Measurements from ENCODE around the gene ZNF605. TPM values are rescaled to one million over a fixed set of nuclear protein-coding genes. Genes with fewer than 3 reads are reported as not detected.
A peak's percentile ranks its signal among the peaks of the same experiment; 100 is the strongest.
"Not testable (repeated sequence)": the region's sequence is repeated elsewhere in the genome, so short reads cannot be mapped to it uniquely, and the experiment has no call there.

ZNF605 gene
- total RNA-seq, result 6.3 TPM

DNA sequence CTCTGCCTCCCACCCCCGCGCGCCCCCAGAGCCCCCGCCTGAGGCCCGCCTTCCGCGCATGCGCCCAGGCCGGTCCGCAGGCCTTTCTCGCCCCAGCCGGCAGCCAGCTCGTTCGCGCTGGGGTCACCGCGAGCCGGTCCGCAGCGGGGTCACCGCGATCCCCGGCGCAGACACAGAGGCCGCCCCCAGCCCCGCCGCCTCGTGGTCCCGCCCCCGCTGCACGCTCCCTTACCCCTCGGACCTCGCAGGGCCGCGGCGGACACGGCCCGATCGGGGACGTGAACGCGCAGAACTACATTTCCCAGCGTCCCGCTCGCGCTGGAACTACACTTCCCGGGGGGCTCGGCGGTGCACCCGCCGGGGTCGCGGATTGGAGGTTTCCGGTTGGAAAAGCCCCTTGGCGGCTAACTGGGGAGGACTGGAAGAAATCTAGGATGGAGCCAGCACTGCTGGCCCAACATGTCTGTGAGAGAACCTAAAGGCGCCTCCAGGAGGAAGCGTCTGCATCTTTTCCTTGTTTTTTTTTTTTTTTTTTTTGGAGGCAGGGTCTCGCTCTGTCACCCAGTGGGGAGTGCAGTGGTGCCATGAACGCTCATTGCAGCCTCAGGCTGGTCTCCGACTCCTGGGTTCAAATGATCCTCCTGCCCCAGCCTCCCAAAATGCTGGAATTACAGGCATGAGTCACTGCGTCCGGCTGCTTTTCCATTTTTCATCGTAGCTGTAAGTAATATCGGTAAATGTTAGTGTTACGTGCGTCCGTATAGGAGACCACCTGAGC is at the start of gene ZNF605:
TSS of gene ZNF605 (minus strand) at position 296 of the 778 bp plus-strand sequence. CDS start 10,671 bp downstream, outside the sequence.
- Histone ChIP-seq H3K9ac (ENCODE audit: low read depth in 1 of 3, low read length in 3 of 3) (peak within 1 kb of the TSS; percentile 83 to 90 (median 84)), H3K9me3 (ENCODE audit: control insufficient read depth in 3 of 3, low read length in 3 of 3) (peaks cover 3 to 17% (median 12%) of the 10 kb centered on the region in 3 donors), H3K36me3 (ENCODE audit: control insufficient read depth in 3 of 3, insufficient read depth in 3 of 3, low read length in 3 of 3) (peaks cover 0 to 12% (median 2%) of the 10 kb centered on the region in 3 donors), H3K27ac (ENCODE audit: low read depth, low read length) (peak within 1 kb of the TSS; percentile 80), H3K27me3 (ENCODE audit: control insufficient read depth in 3 of 3, insufficient read depth in 3 of 3, low read length in 3 of 3) (no peaks in the 10 kb centered on the region), H3K4me3 (ENCODE audit: low read length in 3 of 3) (peak within 1 kb of the TSS; percentile 84 to 96 (median 91)), H3K4me1 (ENCODE audit: control insufficient read depth in 3 of 3, insufficient read depth in 3 of 3, low read length in 3 of 3) (peaks cover 11 to 13% (median 12%) of the 10 kb centered on the region in 3 donors)

DNA sequence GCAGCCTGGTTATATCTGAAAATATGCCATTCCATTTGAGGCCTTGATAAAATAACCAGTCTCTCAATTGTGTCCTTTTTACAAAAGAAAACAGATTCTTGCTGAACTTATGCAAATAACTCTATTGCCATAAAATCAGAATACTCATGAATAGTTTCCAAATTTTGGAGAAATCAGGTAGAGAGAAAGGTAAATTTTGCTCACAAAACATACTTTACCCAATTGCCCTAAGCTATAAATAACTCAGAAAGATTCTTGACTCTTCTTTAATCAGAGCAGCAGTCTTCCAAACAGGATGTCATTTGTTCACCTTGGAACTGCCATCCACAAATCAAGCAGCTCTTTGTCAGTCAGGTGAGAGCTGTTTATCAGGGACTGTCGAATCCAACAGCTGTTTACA is 42.6 kb upstream of the ZNF605 start:
- H3K36me3 ChIP-seq (ENCODE audit: control insufficient read depth in 3 of 3, insufficient read depth in 3 of 3, low read length in 3 of 3), result peaks cover 13 to 24% (median 21%) of the 10 kb centered on the region in 3 donors
- no peak overlapping the region for H3K9ac ChIP-seq (ENCODE audit: low read depth in 1 of 3, low read length in 3 of 3)
- no peak overlapping the region for H3K27ac ChIP-seq (ENCODE audit: low read depth, low read length)
- H3K4me1 ChIP-seq (ENCODE audit: control insufficient read depth in 3 of 3, insufficient read depth in 3 of 3, low read length in 3 of 3), result no peaks in the 10 kb centered on the region
- peak overlapping the region in 1 of 3 donors; percentile 51 for H3K4me3 ChIP-seq (ENCODE audit: low read length in 3 of 3)
- H3K9me3 ChIP-seq (ENCODE audit: control insufficient read depth in 3 of 3, low read length in 3 of 3), result peaks cover 24 to 52% (median 36%) of the 10 kb centered on the region in 3 donors
- no peaks in the 10 kb centered on the region for H3K27me3 ChIP-seq (ENCODE audit: control insufficient read depth in 3 of 3, insufficient read depth in 3 of 3, low read length in 3 of 3)

DNA sequence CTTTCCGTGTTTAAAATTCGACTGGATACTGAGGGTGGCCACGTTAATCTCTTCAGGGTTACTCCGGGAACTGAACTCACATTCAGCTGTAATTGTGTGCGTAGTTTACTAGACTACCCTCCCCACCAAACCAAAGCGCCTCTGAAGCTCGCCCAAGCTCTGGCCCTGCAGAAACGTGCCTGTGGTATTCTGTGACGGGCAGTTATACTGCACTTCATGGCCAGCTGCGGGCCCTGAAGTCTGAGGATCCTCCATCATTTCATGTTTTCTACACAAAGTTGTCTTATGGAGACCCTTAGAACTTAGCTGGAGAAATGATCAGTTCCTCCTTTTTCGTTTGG is 30.7 kb upstream of the ZNF605 start:
- H3K9me3 ChIP-seq (ENCODE audit: control insufficient read depth in 3 of 3, low read length in 3 of 3), result peaks cover 5 to 21% (median 7%) of the 10 kb centered on the region in 3 donors
- no peaks in the 10 kb centered on the region for H3K27me3 ChIP-seq (ENCODE audit: control insufficient read depth in 3 of 3, insufficient read depth in 3 of 3, low read length in 3 of 3)
- peak overlapping the region; percentile 84 for H3K27ac ChIP-seq (ENCODE audit: low read depth, low read length)
- H3K36me3 ChIP-seq (ENCODE audit: control insufficient read depth in 3 of 3, insufficient read depth in 3 of 3, low read length in 3 of 3), result peaks cover 5 to 7% (median 6%) of the 10 kb centered on the region in 3 donors
- peaks cover 8 to 18% (median 9%) of the 10 kb centered on the region in 3 donors for H3K4me1 ChIP-seq (ENCODE audit: control insufficient read depth in 3 of 3, insufficient read depth in 3 of 3, low read length in 3 of 3)
- H3K9ac ChIP-seq (ENCODE audit: low read depth in 1 of 3, low read length in 3 of 3), result peak overlapping the region; percentile 90 to 95 (median 95)
- peak overlapping the region; percentile 95 to 98 (median 96) for H3K4me3 ChIP-seq (ENCODE audit: low read length in 3 of 3)

DNA sequence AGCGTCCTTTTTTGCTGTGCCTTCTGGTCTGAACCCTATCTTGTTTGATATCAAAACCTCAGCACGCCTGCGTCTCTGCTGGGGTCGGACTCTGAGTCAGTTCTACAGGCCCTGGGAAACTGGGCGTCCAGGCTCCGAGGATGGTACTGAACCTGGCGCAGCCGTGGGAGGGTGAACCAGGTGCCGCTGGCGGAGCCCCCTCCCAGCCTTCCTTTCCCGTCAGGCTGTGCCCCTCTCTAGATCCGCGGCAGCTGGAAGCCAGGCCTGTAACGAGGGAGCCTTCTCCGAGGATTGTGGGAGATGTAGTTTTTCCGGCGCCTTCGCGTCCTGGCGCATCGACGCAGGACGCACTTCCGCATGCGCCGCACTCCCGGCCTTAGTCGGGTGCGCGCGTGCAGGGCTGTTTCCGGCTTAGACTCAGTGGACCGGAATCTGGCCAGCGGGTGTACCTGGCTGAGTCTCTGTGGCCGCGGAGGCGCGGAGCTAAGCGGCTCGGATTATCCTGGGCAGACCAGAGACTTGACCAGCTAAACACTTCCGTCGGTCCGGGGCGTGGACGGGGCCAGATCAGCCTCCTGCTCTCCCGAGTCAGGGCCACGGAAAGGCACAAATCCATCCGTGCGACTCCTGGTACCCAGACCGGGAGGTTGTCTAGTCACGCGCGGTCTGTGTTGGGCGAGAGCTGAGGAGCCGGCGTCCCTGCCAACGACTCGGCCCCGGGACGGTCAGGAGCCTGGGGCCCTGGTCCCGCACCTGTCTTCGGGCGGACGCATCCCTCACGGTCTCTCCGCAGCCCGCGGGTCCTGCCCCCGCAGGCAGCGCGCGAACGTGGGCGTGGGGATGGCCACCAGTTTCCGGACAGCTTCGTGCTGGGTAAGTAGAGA is 30.1 kb upstream of the ZNF605 start, which contains the start of gene ZNF26:
TSS of gene ZNF26 (plus strand) at position 367 of the 884 bp plus-strand sequence. CDS start at position 841, 474 bp downstream.
- H3K4me1 ChIP-seq (ENCODE audit: control insufficient read depth in 3 of 3, insufficient read depth in 3 of 3, low read length in 3 of 3), result peaks cover 8 to 18% (median 9%) of the 10 kb centered on the region in 3 donors
- H3K4me3 ChIP-seq (ENCODE audit: low read length in 3 of 3), result peak within 1 kb of the TSS; percentile 95 to 98 (median 96)
- peak within 1 kb of the TSS; percentile 90 to 95 (median 95) for H3K9ac ChIP-seq (ENCODE audit: low read depth in 1 of 3, low read length in 3 of 3)
- peaks cover 6 to 21% (median 7%) of the 10 kb centered on the region in 3 donors for H3K9me3 ChIP-seq (ENCODE audit: control insufficient read depth in 3 of 3, low read length in 3 of 3)
- H3K27me3 ChIP-seq (ENCODE audit: control insufficient read depth in 3 of 3, insufficient read depth in 3 of 3, low read length in 3 of 3), result no peaks in the 10 kb centered on the region
- peaks cover 5 to 7% (median 6%) of the 10 kb centered on the region in 3 donors for H3K36me3 ChIP-seq (ENCODE audit: control insufficient read depth in 3 of 3, insufficient read depth in 3 of 3, low read length in 3 of 3)
- peak within 1 kb of the TSS; percentile 84 for H3K27ac ChIP-seq (ENCODE audit: low read depth, low read length)

DNA sequence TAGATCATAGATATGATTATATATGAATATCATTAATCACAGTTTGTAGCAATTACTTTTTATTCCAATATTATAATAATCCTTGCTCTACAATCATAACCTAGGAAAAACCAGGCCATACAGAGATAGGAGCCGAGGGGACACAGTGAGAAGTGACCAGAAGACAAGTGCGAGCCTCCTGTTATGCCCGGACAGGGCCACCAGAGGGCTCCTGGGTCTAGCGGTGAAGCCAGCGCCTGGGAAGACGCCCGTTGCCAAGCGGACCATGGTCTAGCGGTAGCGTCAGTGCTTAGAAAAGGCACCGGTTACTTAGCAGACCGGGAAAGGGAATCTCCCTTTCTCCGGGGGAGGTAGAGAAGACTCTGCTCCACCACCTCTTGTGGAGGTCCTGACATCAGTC is 20.8 kb upstream of the ZNF605 start:
- not testable (repeated sequence) for H3K9ac ChIP-seq (ENCODE audit: low read depth in 1 of 3, low read length in 3 of 3); H3K4me1 ChIP-seq (ENCODE audit: control insufficient read depth in 3 of 3, insufficient read depth in 3 of 3, low read length in 3 of 3); H3K27me3 ChIP-seq (ENCODE audit: control insufficient read depth in 3 of 3, insufficient read depth in 3 of 3, low read length in 3 of 3); H3K36me3 ChIP-seq (ENCODE audit: control insufficient read depth in 3 of 3, insufficient read depth in 3 of 3, low read length in 3 of 3); H3K9me3 ChIP-seq (ENCODE audit: control insufficient read depth in 3 of 3, low read length in 3 of 3); H3K4me3 ChIP-seq (ENCODE audit: low read length in 3 of 3); H3K27ac ChIP-seq (ENCODE audit: low read depth, low read length)

DNA sequence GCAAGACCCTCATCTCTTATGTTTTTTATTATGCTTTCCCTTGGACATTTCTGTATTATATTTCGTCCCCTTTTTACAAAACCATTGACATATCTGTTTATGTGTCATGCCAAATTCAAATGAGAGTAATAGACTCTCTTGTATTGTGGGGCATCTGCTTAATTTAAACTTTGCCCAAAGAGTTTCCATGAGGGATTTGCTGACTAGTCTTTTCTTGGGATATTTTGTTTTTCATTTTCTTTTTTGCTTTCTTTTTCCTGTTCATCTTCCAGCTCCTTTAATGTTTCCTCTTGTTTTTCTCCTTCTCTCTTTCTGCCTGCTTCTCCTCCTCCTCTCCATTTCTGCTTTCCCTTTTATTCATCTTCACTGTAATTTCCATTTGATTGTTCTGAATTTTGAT is 16.3 kb upstream of the ZNF605 start:
- H3K9me3 ChIP-seq (ENCODE audit: control insufficient read depth in 3 of 3, low read length in 3 of 3), result peaks cover 0 to 7% (median 2%) of the 10 kb centered on the region in 3 donors
- H3K4me3 ChIP-seq (ENCODE audit: low read length in 3 of 3), result no peak overlapping the region
- H3K4me1 ChIP-seq (ENCODE audit: control insufficient read depth in 3 of 3, insufficient read depth in 3 of 3, low read length in 3 of 3), result no peaks in the 10 kb centered on the region
- no peak overlapping the region for H3K27ac ChIP-seq (ENCODE audit: low read depth, low read length)
- no peaks in the 10 kb centered on the region for H3K36me3 ChIP-seq (ENCODE audit: control insufficient read depth in 3 of 3, insufficient read depth in 3 of 3, low read length in 3 of 3)
- no peak overlapping the region for H3K9ac ChIP-seq (ENCODE audit: low read depth in 1 of 3, low read length in 3 of 3)
- H3K27me3 ChIP-seq (ENCODE audit: control insufficient read depth in 3 of 3, insufficient read depth in 3 of 3, low read length in 3 of 3), result no peaks in the 10 kb centered on the region

DNA sequence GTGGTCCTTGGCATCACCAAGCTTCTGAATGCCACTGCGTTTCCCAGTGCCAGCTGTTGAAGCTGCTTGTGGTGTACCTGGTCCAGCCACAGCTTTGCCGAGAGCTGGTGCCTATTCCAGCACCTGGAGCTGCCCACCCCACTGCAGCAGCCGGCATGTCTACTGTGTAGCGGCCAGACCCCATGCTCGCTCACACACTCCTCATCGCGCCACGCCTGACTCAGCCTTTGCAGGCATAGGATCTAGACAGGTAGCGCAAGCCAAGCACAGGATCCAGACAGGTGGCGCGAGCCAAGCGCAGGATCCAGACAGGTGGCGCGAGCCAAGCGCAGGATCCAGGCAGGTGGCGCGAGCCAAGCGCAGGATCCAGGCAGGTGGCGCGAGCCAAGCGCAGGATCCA is 11.6 kb upstream of the ZNF605 start:
- H3K27me3 ChIP-seq (ENCODE audit: control insufficient read depth in 3 of 3, insufficient read depth in 3 of 3, low read length in 3 of 3), result no peaks in the 10 kb centered on the region
- H3K4me1 ChIP-seq (ENCODE audit: control insufficient read depth in 3 of 3, insufficient read depth in 3 of 3, low read length in 3 of 3), result no peaks in the 10 kb centered on the region
- H3K9me3 ChIP-seq (ENCODE audit: control insufficient read depth in 3 of 3, low read length in 3 of 3), result peaks cover 5 to 9% (median 6%) of the 10 kb centered on the region in 3 donors
- no peak overlapping the region for H3K9ac ChIP-seq (ENCODE audit: low read depth in 1 of 3, low read length in 3 of 3)
- H3K27ac ChIP-seq (ENCODE audit: low read depth, low read length), result no peak overlapping the region
- no peak overlapping the region for H3K4me3 ChIP-seq (ENCODE audit: low read length in 3 of 3)
- peaks cover 3 to 4% (median 4%) of the 10 kb centered on the region in 3 donors for H3K36me3 ChIP-seq (ENCODE audit: control insufficient read depth in 3 of 3, insufficient read depth in 3 of 3, low read length in 3 of 3)

DNA sequence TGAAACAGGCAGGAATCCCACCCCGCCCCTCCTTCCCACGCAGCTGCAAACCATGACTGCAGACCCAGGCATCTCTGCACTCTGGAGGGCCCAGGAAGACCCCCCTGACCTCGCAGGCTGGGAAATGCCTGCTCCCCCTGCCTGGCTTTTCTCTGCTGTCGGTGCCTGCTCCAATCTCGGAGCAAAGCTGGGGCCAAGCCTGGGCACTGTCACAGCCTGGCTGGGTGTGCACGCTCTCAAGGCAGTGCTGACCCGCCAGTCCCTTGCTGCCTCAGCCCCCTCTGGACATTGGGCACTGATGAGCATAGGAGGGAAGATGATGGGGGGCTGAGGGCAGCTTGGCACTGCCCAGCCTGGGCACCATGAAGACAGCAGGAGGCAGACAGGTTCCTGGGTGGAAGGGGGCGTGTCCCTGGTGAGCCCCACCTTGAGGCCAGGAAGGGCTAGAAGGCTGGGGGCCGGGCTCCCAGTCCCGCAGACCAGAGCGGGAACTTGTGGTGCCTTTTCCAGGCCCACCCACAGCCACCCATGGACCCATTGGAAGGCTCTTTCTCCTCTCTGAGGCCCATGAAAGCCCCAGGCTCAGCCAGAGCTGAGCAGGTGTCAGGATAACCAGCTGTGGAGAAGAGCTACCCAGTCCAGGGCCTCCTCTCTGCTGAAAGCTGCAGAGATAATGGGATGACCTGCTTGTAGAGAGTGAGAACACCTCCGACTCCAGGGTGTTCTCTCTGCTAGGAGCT is 10.7 kb upstream of the ZNF605 start:
- Histone ChIP-seq H3K9me3 (ENCODE audit: control insufficient read depth in 3 of 3, low read length in 3 of 3) (peaks cover 5 to 6% (median 6%) of the 10 kb centered on the region in 3 donors), H3K36me3 (ENCODE audit: control insufficient read depth in 3 of 3, insufficient read depth in 3 of 3, low read length in 3 of 3) (peaks cover 3 to 4% (median 4%) of the 10 kb centered on the region in 3 donors), H3K4me3 (ENCODE audit: low read length in 3 of 3) (no peak overlapping the region), H3K27ac (ENCODE audit: low read depth, low read length) (no peak overlapping the region), H3K4me1 (ENCODE audit: control insufficient read depth in 3 of 3, insufficient read depth in 3 of 3, low read length in 3 of 3) (no peaks in the 10 kb centered on the region), H3K9ac (ENCODE audit: low read depth in 1 of 3, low read length in 3 of 3) (no peak overlapping the region), H3K27me3 (ENCODE audit: control insufficient read depth in 3 of 3, insufficient read depth in 3 of 3, low read length in 3 of 3) (no peaks in the 10 kb centered on the region)

DNA sequence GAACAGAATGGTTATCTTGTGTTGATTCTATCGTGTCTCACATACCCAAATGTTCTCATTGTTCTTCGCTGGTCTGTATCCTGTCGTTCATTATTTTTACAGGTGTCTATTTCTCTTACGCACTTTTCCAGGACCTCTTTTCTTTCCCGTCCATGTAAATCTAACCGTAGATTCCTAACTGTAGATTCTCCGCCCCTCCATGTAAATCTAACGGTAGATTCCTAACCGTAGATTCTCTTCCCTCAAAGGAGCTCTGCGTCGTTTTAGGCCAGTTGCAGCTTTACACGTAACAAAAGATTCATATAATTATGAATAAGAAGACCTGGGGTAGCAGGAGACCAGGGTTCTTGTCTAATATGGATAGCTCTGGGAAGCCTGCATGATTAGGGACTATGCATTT is 9.7 kb upstream of the ZNF605 start:
- no peaks in the 10 kb centered on the region for H3K4me1 ChIP-seq (ENCODE audit: control insufficient read depth in 3 of 3, insufficient read depth in 3 of 3, low read length in 3 of 3)
- no peaks in the 10 kb centered on the region for H3K27me3 ChIP-seq (ENCODE audit: control insufficient read depth in 3 of 3, insufficient read depth in 3 of 3, low read length in 3 of 3)
- peaks cover 3 to 4% (median 4%) of the 10 kb centered on the region in 3 donors for H3K36me3 ChIP-seq (ENCODE audit: control insufficient read depth in 3 of 3, insufficient read depth in 3 of 3, low read length in 3 of 3)
- H3K27ac ChIP-seq (ENCODE audit: low read depth, low read length), result no peak overlapping the region
- peaks cover 5 to 6% (median 6%) of the 10 kb centered on the region in 3 donors for H3K9me3 ChIP-seq (ENCODE audit: control insufficient read depth in 3 of 3, low read length in 3 of 3)
- H3K4me3 ChIP-seq (ENCODE audit: low read length in 3 of 3), result no peak overlapping the region
- no peak overlapping the region for H3K9ac ChIP-seq (ENCODE audit: low read depth in 1 of 3, low read length in 3 of 3)

Measured in skeletal muscle tissue (tissue), 4 donors.